Uterus (tissue), 4 donors: ENCODE results near the gene TIGD2. TPM values are rescaled to one million over a fixed set of nuclear protein-coding genes. Genes with fewer than 3 reads are reported as not detected.
A peak's percentile ranks its signal among the peaks of the same experiment; 100 is the strongest.

Experiments
- DNase-seq, 2 donors: peaks; one replicate each; pipeline ENCODE4 v3.0.0-alpha.2; 2019 to 2020
- H3K27ac ChIP-seq, 2 donors: fragments of 200-600 bp; sonication (generic); 1 replicate in 1 of 2; 2 replicates in 1 of 2; pipeline ENCODE4 v1.5.1; 2016 to 2018
- H3K27me3 ChIP-seq, 2 donors: fragments of 200-600 bp; sonication (generic); one replicate each; pipeline ENCODE4 v1.5.1; 2018 to 2019; ENCODE audit warnings: control low read depth in 1 of 2
- H3K36me3 ChIP-seq, 2 donors: fragments of 200-600 bp; sonication (generic); one replicate each; pipeline ENCODE4 v1.5.1; 2019; ENCODE audit warnings: control low read depth in 1 of 2
- H3K4me1 ChIP-seq, 2 donors: fragments of 200-600 bp; sonication (generic); one replicate each; pipeline ENCODE4 v1.5.1; 2018 to 2019; ENCODE audit warnings: control low read depth in 1 of 2
- H3K4me3 ChIP-seq, 2 donors: fragments of 200-600 bp; sonication (generic); 1 replicate in 1 of 2; 2 replicates in 1 of 2; pipeline ENCODE4 v1.5.1; 2018 to 2019; ENCODE audit warnings: mild to moderate bottlenecking in 1 of 2
- H3K9me3 ChIP-seq, 2 donors: fragments of 200-600 bp; sonication (generic); one replicate each; pipeline ENCODE4 v1.5.1; 2019; ENCODE audit warnings: control low read depth in 1 of 2
- CTCF ChIP-seq, 4 experiments: fragments of 200-600 bp in 2 of 4; fragments of 450-650 bp in 2 of 4; sonication (generic) in 2 of 4; IDR thresholded peaks; one replicate each; pipeline ENCODE4 v1.5.1; 2016 to 2019; ENCODE audit warnings: antibody characterized with exemption in 4 of 4, mild to moderate bottlenecking in 2 of 4, moderate library complexity in 1 of 4
- POLR2A ChIP-seq, 2 donors: fragments of 450-650 bp; IDR thresholded peaks; one replicate each; pipeline ENCODE4 v1.6.1; 2016; ENCODE audit warnings: antibody characterized with exemption in 2 of 2, mild to moderate bottlenecking in 1 of 2, moderate library complexity in 1 of 2
- intact Hi-C: fragments of 100-400 bp; cut with DNase I; formaldehyde crosslinking; loops from one replicate; pipeline ENCODE4 v1.15.1; 2023; ENCODE audit warnings: low total_unique reads
- total RNA-seq, 4 donors: library from RNA; depleted of rRNA in 3 of 4; stranded (reverse); fragments of >200 nt in 3 of 4; gene quantifications; one replicate each; pipeline versions ENCODE4 v1.1.0 to v1.2.4, GENCODE V29; 2014 to 2023
- donor health status: DM: yes; HTN: yes; CAD: no.

TIGD2 gene
- total RNA-seq, 4 donors from 2014 or later: 0.59 to 8.4 (median 3.3) TPM

GRCh38 chr4:89146196-89146595 is 34.9 kb downstream of the TIGD2 start:
- TF ChIP-seq CTCF (IDR thresholded peaks at IDR 0.05) (no peak), POLR2A (IDR thresholded peaks at IDR 0.05) (no peak)
- Histone ChIP-seq H3K4me3 (no peak overlapping the region), H3K27ac (no peak overlapping the region), H3K9me3 (no peaks in the 10 kb centered on the region), H3K4me1 (no peaks in the 10 kb centered on the region), H3K27me3 (no peaks in the 10 kb centered on the region), H3K36me3 (no peaks in the 10 kb centered on the region)
- no peak for DNase-seq
- intact Hi-C loops: no loop called here

GRCh38 chr4:89152972-89153371 is 41.6 kb downstream of the TIGD2 start:
- Histone ChIP-seq H3K27ac (no peak overlapping the region), H3K4me3 (no peak overlapping the region), H3K9me3 (no peaks in the 10 kb centered on the region), H3K36me3 (no peaks in the 10 kb centered on the region), H3K27me3 (no peaks in the 10 kb centered on the region), H3K4me1 (no peaks in the 10 kb centered on the region)
- no peak for DNase-seq
- TF ChIP-seq CTCF (IDR thresholded peaks at IDR 0.05) (no peak), POLR2A (IDR thresholded peaks at IDR 0.05) (no peak)
- intact Hi-C loops: no loop called here

- TF ChIP-seq CTCF (IDR thresholded peaks at IDR 0.05) (no peak), POLR2A (IDR thresholded peaks at IDR 0.05) (no peak)
- no peak overlapping the region for H3K27ac ChIP-seq
- no peak for DNase-seq
- no peak overlapping the region for H3K4me3 ChIP-seq
- H3K4me1 ChIP-seq: no peaks in the 10 kb centered on the region
- H3K27me3 ChIP-seq: no peaks in the 10 kb centered on the region
- H3K9me3 ChIP-seq: no peaks in the 10 kb centered on the region
- intact Hi-C loops: loop anchor here (5.0 kb wide), 1 partner anchor 1549 kb away; the partner anchor contains the start of gene DSPP
- H3K36me3 ChIP-seq: no peaks in the 10 kb centered on the region
These were observed 45.0 kb downstream of the TIGD2 start for GRCh38 chr4:89156174-89156914.

GRCh38 chr4:89157488-89158024 is 46.2 kb downstream of the TIGD2 start:
- H3K4me3 ChIP-seq: no peak overlapping the region
- intact Hi-C loops: loop anchor here (5.0 kb wide), 1 partner anchor 1550 kb away; the partner anchor contains the start of gene DSPP
- no peak overlapping the region for H3K27ac ChIP-seq
- H3K4me1 ChIP-seq: no peaks in the 10 kb centered on the region
- H3K9me3 ChIP-seq: no peaks in the 10 kb centered on the region
- DNase-seq: no peak
- no peaks in the 10 kb centered on the region for H3K36me3 ChIP-seq
- TF ChIP-seq CTCF (IDR thresholded peaks at IDR 0.05) (no peak), POLR2A (IDR thresholded peaks at IDR 0.05) (no peak)
- H3K27me3 ChIP-seq: no peaks in the 10 kb centered on the region

- no peak for DNase-seq
- Histone ChIP-seq H3K9me3 (no peaks in the 10 kb centered on the region), H3K36me3 (no peaks in the 10 kb centered on the region), H3K27ac (no peak overlapping the region), H3K4me1 (no peaks in the 10 kb centered on the region), H3K4me3 (no peak overlapping the region), H3K27me3 (no peaks in the 10 kb centered on the region)
- intact Hi-C loops: loop anchor here (5.0 kb wide), 1 partner anchor 1552 kb away; the partner anchor contains the start of gene DSPP
- TF ChIP-seq POLR2A (IDR thresholded peaks at IDR 0.05): no peak
- TF ChIP-seq CTCF (IDR thresholded peaks at IDR 0.05): peak; percentile 42 to 67 (median 65)
These were observed 47.7 kb downstream of the TIGD2 start for GRCh38 chr4:89158884-89159503.
